CD4-positive, alpha-beta memory T cell (primary cell): ENCODE measurements around the gene SKIC2. TPM values are rescaled to one million over a fixed set of nuclear protein-coding genes. Genes with fewer than 3 reads are reported as not detected.
A peak's percentile ranks its signal among the peaks of the same experiment; 100 is the strongest.
"Not testable (repeated sequence)": the region's sequence is repeated elsewhere in the genome, so short reads cannot be mapped to it uniquely, and the experiment has no call there.

Experiments
- CTCF ChIA-PET: fragments of 350-600 bp; sonication (Branson Sonifier 250); formaldehyde crosslinking; loops from one replicate; lab custom pipeline; 2021; ENCODE audit warnings: inconsistent platforms; ENCODE audit not compliant: partially characterized antibody; lab: Charles Lee
- POLR2A ChIA-PET: fragments of 350-600 bp; sonication (Branson Sonifier 250); formaldehyde crosslinking; loops from one replicate; lab custom pipeline; 2021; ENCODE audit not compliant: partially characterized antibody; lab: Charles Lee
- DNase-seq, 5 donors: peaks; one replicate each; pipeline versions ENCODE4 v3.0.0 to v3.0.0-alpha.2; 2020 to 2022; ENCODE audit warnings: mixed read lengths in 1 of 5
- H3K27ac ChIP-seq: one replicate; pipeline ENCODE4 v1.7.0; 2013; ENCODE audit warnings: low read depth, low read length
- H3K27me3 ChIP-seq: 2 replicates; pipeline ENCODE4 v1.7.0; 2013; ENCODE audit warnings: mild to moderate bottlenecking, low read length, moderate library complexity; ENCODE audit not compliant: insufficient read depth
- H3K36me3 ChIP-seq: 2 replicates; pipeline ENCODE4 v1.7.0; 2013; ENCODE audit warnings: mild to moderate bottlenecking, low read length, moderate library complexity; ENCODE audit not compliant: insufficient read depth
- H3K4me1 ChIP-seq: 2 replicates; pipeline ENCODE4 v1.7.0; 2013; ENCODE audit warnings: mild to moderate bottlenecking, low read length, moderate library complexity; ENCODE audit not compliant: insufficient read depth
- H3K4me3 ChIP-seq, 2 donors: one replicate each; pipeline ENCODE4 v1.7.0; 2013; ENCODE audit warnings: low read length in 2 of 2, mild to moderate bottlenecking in 1 of 2
- H3K9me3 ChIP-seq, 2 donors: one replicate each; pipeline ENCODE4 v1.7.0; 2013; ENCODE audit warnings: low read length in 2 of 2, control low read depth in 1 of 2; ENCODE audit not compliant: control insufficient read depth in 1 of 2
- H3K27ac Mint-ChIP-seq, 7 donors: one replicate each; pipeline ENCODE4 v1.8.0; 2020 to 2021; ENCODE audit warnings: mixed read lengths in 7 of 7, mild to moderate bottlenecking in 6 of 7, inconsistent platforms in 3 of 7, moderate library complexity in 3 of 7
- H3K27me3 Mint-ChIP-seq, 2 donors: one replicate each; pipeline ENCODE4 v1.8.0; 2020 to 2021; ENCODE audit warnings: mixed read lengths in 2 of 2
- H3K36me3 Mint-ChIP-seq, 2 donors: one replicate each; pipeline ENCODE4 v1.8.0; 2020 to 2021; ENCODE audit warnings: mixed read lengths in 2 of 2, inconsistent platforms in 1 of 2, mild to moderate bottlenecking in 1 of 2
- H3K4me1 Mint-ChIP-seq, 4 donors: one replicate each; pipeline ENCODE4 v1.8.0; 2020 to 2021; ENCODE audit warnings: mixed read lengths in 4 of 4, mild to moderate bottlenecking in 1 of 4
- H3K4me3 Mint-ChIP-seq, 8 donors: one replicate each; pipeline ENCODE4 v1.8.0; 2020 to 2021; ENCODE audit warnings: mixed read lengths in 8 of 8, mild to moderate bottlenecking in 7 of 8, moderate library complexity in 6 of 8, inconsistent platforms in 3 of 8
- H3K9me3 Mint-ChIP-seq, 8 donors: one replicate each; pipeline ENCODE4 v1.8.0; 2020 to 2021; ENCODE audit warnings: mixed read lengths in 8 of 8, mild to moderate bottlenecking in 5 of 8, inconsistent platforms in 3 of 8, moderate library complexity in 1 of 8
- intact Hi-C: fragments of 100-400 bp; cut with micrococcal nuclease; formaldehyde crosslinking; loops from one replicate; pipeline ENCODE4 v1.15.1; 2023
- polyA plus RNA-seq, 2 donors: library from polyadenylated mRNA; unstranded; fragments of 300-500 nt; fragmentation: Illumina TruSeq; gene quantifications; one replicate each; pipeline ENCODE4 v1.2.3, GENCODE V29; 2021
- total RNA-seq, 2 experiments: library from RNA; stranded (reverse); gene quantifications; one replicate each; pipeline ENCODE4 v1.2.3, GENCODE V29; 2021

Gene SKIC2
- total RNA-seq (100 to 1,000 TPM; 117 to 119 TPM), polyA plus RNA-seq (10 to 100 TPM; 21.8 to 23.0 TPM)

- peak within 1 kb of the TSS; percentile 95 for H3K4me3 ChIP-seq
- H3K27me3 Mint-ChIP-seq = no peaks in the 10 kb centered on the region
Measured at GRCh38 chr6:31958741-31959739, at the start of gene SKIC2, which contains the start of gene NELFE. TSS of gene SKIC2 (plus strand) at chr6:31959175. CDS start at chr6:31959193, 18 bp downstream. TSS of gene NELFE (minus strand) at chr6:31958971. CDS start at chr6:31958446, 525 bp downstream.

GRCh38 chr6:31909298-31909697, 49.7 kb upstream of the SKIC2 start:
- H3K4me1 ChIP-seq, H3K36me3 Mint-ChIP-seq, CTCF ChIA-PET, H3K4me3 ChIP-seq, DNase-seq, intact Hi-C loops, H3K27me3 ChIP-seq, POLR2A ChIA-PET, H3K27ac ChIP-seq, H3K4me3 Mint-ChIP-seq, H3K27ac Mint-ChIP-seq, H3K9me3 Mint-ChIP-seq, H3K36me3 ChIP-seq, H3K9me3 ChIP-seq, H3K4me1 Mint-ChIP-seq: not testable (repeated sequence)
- peaks cover 0 to 11% of the 10 kb centered on the region in 2 donors for H3K27me3 Mint-ChIP-seq

More at GRCh38 chr6:31958741-31959739, at the start of gene SKIC2, which contains the start of gene NELFE:
- peak within 1 kb of the TSS; percentile 97 to 99 (median 98) for H3K27ac Mint-ChIP-seq
- H3K4me3 Mint-ChIP-seq = peak within 1 kb of the TSS; percentile 92 to 98 (median 96)
- Histone ChIP-seq H3K27ac (peak within 1 kb of the TSS; percentile 98), H3K27me3 (no peaks in the 10 kb centered on the region), H3K4me1 (peaks cover 35% of the 10 kb centered on the region), H3K36me3 (peaks cover 72% of the 10 kb centered on the region), H3K9me3 (no peaks in the 10 kb centered on the region)
- ChIA-PET POLR2A (interaction anchor here (0.6 to 6.8 kb wide), 27 partner anchors 9 to 1602 kb away, joined by 3 to 195 read pairs (median 3); partner anchors contain the start of genes ABHD16A, BAG6, DXO and EHMT2), CTCF (interaction anchor here (0.6 to 3.3 kb wide), 7 partner anchors 10 to 1168 kb away, joined by 3 to 21 read pairs (median 6); partner anchors contain the start of gene DXO)
- H3K9me3 Mint-ChIP-seq = no peaks in the 10 kb centered on the region
- peak; percentile 98 to 99 (median 99) for DNase-seq
- peaks cover 42 to 71% of the 10 kb centered on the region in 2 donors for H3K36me3 Mint-ChIP-seq
- H3K4me1 Mint-ChIP-seq = peaks cover 21 to 43% (median 32%) of the 10 kb centered on the region in 4 donors
- intact Hi-C loops = loop anchor here (1.0 to 5.0 kb wide), 6 partner anchors 13 to 412 kb away; partner anchors contain the start of genes ATF6B, ATP6V1G2, DXO and GPANK1

- Mint-ChIP-seq H3K36me3 (no peaks in the 10 kb centered on the region), H3K27ac (no peak overlapping the region), H3K4me1 (peaks cover 0 to 1% (median 0%) of the 10 kb centered on the region in 4 donors), H3K27me3 (peaks cover 6 to 14% of the 10 kb centered on the region in 2 donors), H3K9me3 (peaks cover 0 to 2% (median 0%) of the 10 kb centered on the region in 8 donors), H3K4me3 (no peak overlapping the region)
- ChIA-PET POLR2A (no interaction called here), CTCF (no interaction called here)
- H3K4me3 ChIP-seq = no peak overlapping the region
- no peak overlapping the region for H3K27ac ChIP-seq
- no peaks in the 10 kb centered on the region for H3K27me3 ChIP-seq
- H3K9me3 ChIP-seq = no peaks in the 10 kb centered on the region
- no peaks in the 10 kb centered on the region for H3K36me3 ChIP-seq
- DNase-seq = no peak
- intact Hi-C loops = no loop called here
- no peaks in the 10 kb centered on the region for H3K4me1 ChIP-seq
Measured at GRCh38 chr6:31911826-31912585, 47.0 kb upstream of the SKIC2 start.

GRCh38 chr6:31915351-31915750, 43.6 kb upstream of the SKIC2 start:
- H3K9me3 Mint-ChIP-seq = peaks cover 0 to 2% (median 0%) of the 10 kb centered on the region in 8 donors
- no peak overlapping the region for H3K27ac Mint-ChIP-seq
- CTCF ChIA-PET = interaction anchor here (1.1 kb wide), 1 partner anchor 25 kb away, joined by 3 read pairs; no protein-coding TSS in a partner anchor
- POLR2A ChIA-PET = no interaction called here
- H3K27me3 Mint-ChIP-seq = peaks cover 6 to 10% of the 10 kb centered on the region in 2 donors
- H3K27ac ChIP-seq = no peak overlapping the region
- H3K9me3 ChIP-seq = no peaks in the 10 kb centered on the region
- intact Hi-C loops = no loop called here
- no peak overlapping the region for H3K4me3 Mint-ChIP-seq
- no peaks in the 10 kb centered on the region for H3K27me3 ChIP-seq
- no peaks in the 10 kb centered on the region for H3K36me3 Mint-ChIP-seq
- H3K4me1 ChIP-seq = no peaks in the 10 kb centered on the region
- peaks cover 0 to 1% (median 0%) of the 10 kb centered on the region in 4 donors for H3K4me1 Mint-ChIP-seq
- DNase-seq = no peak
- H3K36me3 ChIP-seq = no peaks in the 10 kb centered on the region
- no peak overlapping the region for H3K4me3 ChIP-seq

GRCh38 chr6:31915756-31916155, 43.2 kb upstream of the SKIC2 start:
- POLR2A ChIA-PET = no interaction called here

GRCh38 chr6:31918069-31918720, 40.8 kb upstream of the SKIC2 start:
- no peak overlapping the region for H3K4me3 Mint-ChIP-seq
- H3K4me3 ChIP-seq = no peak overlapping the region
- H3K9me3 ChIP-seq = no peaks in the 10 kb centered on the region
- H3K4me1 Mint-ChIP-seq = peaks cover 0 to 1% (median 0%) of the 10 kb centered on the region in 4 donors
- DNase-seq = no peak
- H3K36me3 ChIP-seq = no peaks in the 10 kb centered on the region
- H3K27ac Mint-ChIP-seq = no peak overlapping the region
- no peaks in the 10 kb centered on the region for H3K9me3 Mint-ChIP-seq
- peaks cover 5 to 6% of the 10 kb centered on the region in 2 donors for H3K27me3 Mint-ChIP-seq
- intact Hi-C loops = no loop called here
- no peak overlapping the region for H3K27ac ChIP-seq
- no peaks in the 10 kb centered on the region for H3K36me3 Mint-ChIP-seq
- ChIA-PET CTCF (no interaction called here), POLR2A (interaction anchor here (1.0 kb wide), 1 partner anchor 179 kb away, joined by 5 read pairs; no protein-coding TSS in a partner anchor)
- H3K4me1 ChIP-seq = no peaks in the 10 kb centered on the region
- H3K27me3 ChIP-seq = no peaks in the 10 kb centered on the region

More at GRCh38 chr6:31915756-31916155, 43.2 kb upstream of the SKIC2 start:
- H3K4me3 ChIP-seq = no peak overlapping the region
- CTCF ChIA-PET = interaction anchor here (1.1 kb wide), 1 partner anchor 25 kb away, joined by 3 read pairs; no protein-coding TSS in a partner anchor
- intact Hi-C loops = no loop called here
- Mint-ChIP-seq H3K36me3 (no peaks in the 10 kb centered on the region), H3K27ac (no peak overlapping the region), H3K4me3 (no peak overlapping the region), H3K9me3 (peaks cover 0 to 2% (median 0%) of the 10 kb centered on the region in 8 donors), H3K27me3 (peaks cover 6 to 10% of the 10 kb centered on the region in 2 donors), H3K4me1 (peaks cover 0 to 1% (median 0%) of the 10 kb centered on the region in 4 donors)
- no peak overlapping the region for H3K27ac ChIP-seq
- no peak for DNase-seq
- H3K27me3 ChIP-seq = no peaks in the 10 kb centered on the region
- H3K9me3 ChIP-seq = no peaks in the 10 kb centered on the region
- H3K36me3 ChIP-seq = no peaks in the 10 kb centered on the region
- no peaks in the 10 kb centered on the region for H3K4me1 ChIP-seq
